Activated naive CD4-positive, alpha-beta T cell treated with anti-CD3 and anti-CD28 coated beads, Interleukin-2, amount 10 ng/mL, durations not matched to agents 7 days and 5 days (primary cell): Measurements from ENCODE around the gene FGF12.
"Not testable (repeated sequence)": the region's sequence is repeated elsewhere in the genome, so short reads cannot be mapped to it uniquely, and the experiment has no call there.

Experiments
- CTCF ChIA-PET: fragments of 350-600 bp; sonication (Branson Sonifier 250); formaldehyde crosslinking; loops from one replicate; lab custom pipeline; 2021; ENCODE audit warnings: antibody characterized with exemption; lab: Charles Lee
- DNase-seq: peaks from one replicate; pipeline ENCODE4 v3.0.0-alpha.2; 2020
- H3K27ac Mint-ChIP-seq: one replicate; pipeline ENCODE4 v1.8.0; 2021; ENCODE audit warnings: mild to moderate bottlenecking, moderate library complexity, mixed read lengths
- H3K27me3 Mint-ChIP-seq: one replicate; pipeline ENCODE4 v1.8.0; 2021; ENCODE audit warnings: mild to moderate bottlenecking, mixed read lengths
- H3K36me3 Mint-ChIP-seq: one replicate; pipeline ENCODE4 v1.8.0; 2021; ENCODE audit warnings: mixed read lengths
- H3K4me1 Mint-ChIP-seq: one replicate; pipeline ENCODE4 v1.8.0; 2021; ENCODE audit warnings: mixed read lengths
- H3K4me3 Mint-ChIP-seq: one replicate; pipeline ENCODE4 v1.8.0; 2021; ENCODE audit warnings: mild to moderate bottlenecking, moderate library complexity, mixed read lengths
- H3K9me3 Mint-ChIP-seq: one replicate; pipeline ENCODE4 v1.8.0; 2021; ENCODE audit warnings: mixed read lengths

The FGF12 gene

GRCh38 chr3:192597506-192597905, 129.8 kb downstream of the FGF12 start:
- H3K27ac Mint-ChIP-seq: no peak overlapping the region
- H3K9me3 Mint-ChIP-seq: peaks cover 2% of the 10 kb centered on the region
- DNase-seq: no peak
- CTCF ChIA-PET: no interaction called here
- H3K4me3 Mint-ChIP-seq: no peak overlapping the region
- no peaks in the 10 kb centered on the region for H3K27me3 Mint-ChIP-seq
- no peaks in the 10 kb centered on the region for H3K36me3 Mint-ChIP-seq
- no peaks in the 10 kb centered on the region for H3K4me1 Mint-ChIP-seq

DNA sequence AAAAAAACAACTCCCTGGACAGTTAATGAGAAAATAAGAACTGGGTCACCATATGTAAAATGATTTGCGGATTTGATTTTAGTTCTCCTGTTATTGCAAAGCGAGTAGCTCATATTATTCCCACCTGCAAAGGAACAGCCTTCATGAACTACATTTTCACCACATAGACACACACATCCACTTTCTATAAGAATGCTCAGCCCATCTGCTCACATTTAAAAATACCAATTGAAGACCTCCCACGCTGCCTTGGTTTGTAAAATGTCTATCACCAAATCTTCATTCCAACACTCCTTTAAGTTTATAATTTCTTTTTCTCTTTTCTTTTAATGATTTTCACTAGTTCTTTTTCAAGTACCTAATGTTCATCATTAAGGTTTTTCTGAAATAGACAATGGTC, 148.6 kb downstream of the FGF12 start:
- H3K27me3 Mint-ChIP-seq: no peaks in the 10 kb centered on the region
- H3K4me1 Mint-ChIP-seq: no peaks in the 10 kb centered on the region
- peaks cover 3% of the 10 kb centered on the region for H3K9me3 Mint-ChIP-seq
- CTCF ChIA-PET: no interaction called here
- H3K4me3 Mint-ChIP-seq: no peak overlapping the region
- DNase-seq: no peak
- H3K27ac Mint-ChIP-seq: no peak overlapping the region
- no peaks in the 10 kb centered on the region for H3K36me3 Mint-ChIP-seq

DNA sequence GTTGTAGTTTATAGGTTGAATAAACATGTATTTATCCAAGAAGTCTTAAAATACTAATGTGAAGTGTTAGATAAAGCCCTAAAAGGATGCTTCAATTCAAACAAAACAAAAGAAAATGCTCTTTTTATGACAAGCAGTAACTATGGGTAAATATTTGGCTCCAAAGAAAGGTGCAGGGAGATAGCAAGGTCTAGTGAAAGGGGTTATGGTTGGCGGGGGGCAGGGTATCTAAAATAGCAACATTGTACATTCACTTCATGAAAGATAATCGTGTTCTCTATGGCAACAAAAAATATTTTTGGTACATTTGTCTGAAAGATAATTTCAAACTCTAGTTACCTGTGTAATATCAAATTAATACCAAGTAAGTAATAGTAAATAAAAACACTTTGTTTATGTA, 149.5 kb downstream of the FGF12 start:
- DNase-seq: no peak
- Mint-ChIP-seq H3K9me3 (peaks cover 3% of the 10 kb centered on the region), H3K36me3 (no peaks in the 10 kb centered on the region), H3K27ac (no peak overlapping the region), H3K27me3 (no peaks in the 10 kb centered on the region), H3K4me3 (no peak overlapping the region), H3K4me1 (no peaks in the 10 kb centered on the region)
- CTCF ChIA-PET: no interaction called here

DNA sequence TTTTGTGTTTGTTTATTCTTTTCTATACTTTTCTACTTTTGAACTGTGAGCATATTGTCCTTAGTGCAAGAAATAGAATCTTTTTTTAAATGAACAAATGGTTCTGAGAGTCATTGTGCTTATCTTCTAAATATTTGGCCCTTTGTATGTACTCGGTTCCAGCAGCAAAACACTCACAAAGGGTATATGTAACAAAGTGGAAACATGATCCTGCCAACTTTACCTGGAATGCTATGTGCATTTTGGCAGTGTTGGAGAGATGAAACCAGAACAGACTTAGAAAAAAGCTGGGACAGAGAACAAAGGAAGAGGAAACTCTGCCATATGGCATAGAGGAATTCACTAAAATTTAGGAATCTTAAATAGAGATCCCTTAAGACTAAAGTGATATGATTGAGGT, 150.1 kb downstream of the FGF12 start:
- no peak overlapping the region for H3K27ac Mint-ChIP-seq
- no peaks in the 10 kb centered on the region for H3K27me3 Mint-ChIP-seq
- H3K4me1 Mint-ChIP-seq: no peaks in the 10 kb centered on the region
- DNase-seq: no peak
- CTCF ChIA-PET: no interaction called here
- H3K9me3 Mint-ChIP-seq: peaks cover 3% of the 10 kb centered on the region
- H3K4me3 Mint-ChIP-seq: no peak overlapping the region
- H3K36me3 Mint-ChIP-seq: no peaks in the 10 kb centered on the region

GRCh38 chr3:192576704-192577103, 150.6 kb downstream of the FGF12 start:
- H3K4me1 Mint-ChIP-seq, H3K27me3 Mint-ChIP-seq, H3K36me3 Mint-ChIP-seq, H3K9me3 Mint-ChIP-seq, CTCF ChIA-PET, H3K27ac Mint-ChIP-seq, DNase-seq, H3K4me3 Mint-ChIP-seq: not testable (repeated sequence)

- DNase-seq: no peak
- Mint-ChIP-seq H3K27ac (no peak overlapping the region), H3K36me3 (no peaks in the 10 kb centered on the region), H3K27me3 (peaks cover 8% of the 10 kb centered on the region), H3K9me3 (peaks cover 3% of the 10 kb centered on the region), H3K4me1 (peaks cover 2% of the 10 kb centered on the region), H3K4me3 (no peak overlapping the region)
- CTCF ChIA-PET: no interaction called here
Observed at GRCh38 chr3:192575879-192576506, 151.3 kb downstream of the FGF12 start.

GRCh38 chr3:192573240-192573639, 154.1 kb downstream of the FGF12 start:
- Mint-ChIP-seq H3K4me3 (no peak overlapping the region), H3K27ac (no peak overlapping the region), H3K27me3 (peaks cover 10% of the 10 kb centered on the region), H3K36me3 (no peaks in the 10 kb centered on the region), H3K9me3 (peaks cover 3% of the 10 kb centered on the region), H3K4me1 (peaks cover 2% of the 10 kb centered on the region)
- CTCF ChIA-PET: no interaction called here
- DNase-seq: no peak

- Mint-ChIP-seq H3K4me3 (no peak overlapping the region), H3K27ac (no peak overlapping the region), H3K27me3 (peaks cover 16% of the 10 kb centered on the region), H3K9me3 (no peaks in the 10 kb centered on the region), H3K36me3 (no peaks in the 10 kb centered on the region), H3K4me1 (peaks cover 2% of the 10 kb centered on the region)
- no peak for DNase-seq
- CTCF ChIA-PET: interaction anchor here (1.1 kb wide), 1 partner anchor 232 kb away, joined by 3 read pairs; no protein-coding TSS in a partner anchor
Observed at GRCh38 chr3:192570821-192571791, 156.2 kb downstream of the FGF12 start.

DNA sequence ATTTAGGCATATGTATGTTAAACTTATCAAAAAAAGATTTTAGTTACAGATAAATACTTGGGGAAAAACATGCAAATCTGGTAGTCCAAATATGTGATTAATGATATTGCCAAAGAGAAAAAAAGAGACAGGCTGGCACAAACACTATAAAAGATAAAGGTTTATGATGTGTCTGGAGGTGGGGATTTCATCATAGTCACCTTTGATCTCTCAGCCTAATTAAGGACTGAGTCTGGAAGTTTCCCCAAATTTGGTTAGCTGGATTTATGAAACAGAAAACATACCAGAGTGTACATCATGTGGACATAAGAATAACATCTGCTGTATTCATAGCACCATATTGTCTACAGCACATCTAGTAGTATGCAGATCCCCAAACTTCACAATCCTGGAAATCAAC, 157.0 kb downstream of the FGF12 start:
- H3K36me3 Mint-ChIP-seq: no peaks in the 10 kb centered on the region
- H3K4me3 Mint-ChIP-seq: no peak overlapping the region
- no peak overlapping the region for H3K27ac Mint-ChIP-seq
- H3K27me3 Mint-ChIP-seq: peaks cover 19% of the 10 kb centered on the region
- H3K9me3 Mint-ChIP-seq: no peaks in the 10 kb centered on the region
- CTCF ChIA-PET: no interaction called here
- no peak for DNase-seq
- H3K4me1 Mint-ChIP-seq: peaks cover 2% of the 10 kb centered on the region

- H3K4me3 Mint-ChIP-seq: no peak overlapping the region
- DNase-seq: peak; percentile 76
- H3K36me3 Mint-ChIP-seq: no peaks in the 10 kb centered on the region
- H3K27ac Mint-ChIP-seq: no peak overlapping the region
- peaks cover 19% of the 10 kb centered on the region for H3K27me3 Mint-ChIP-seq
- H3K9me3 Mint-ChIP-seq: no peaks in the 10 kb centered on the region
- CTCF ChIA-PET: interaction anchor here (0.7 to 1.8 kb wide), 2 partner anchors 236 to 248 kb away, joined by 3 to 6 read pairs; no protein-coding TSS in a partner anchor
- H3K4me1 Mint-ChIP-seq: peaks cover 2% of the 10 kb centered on the region
Observed at GRCh38 chr3:192566706-192567290, 160.5 kb downstream of the FGF12 start.

DNA sequence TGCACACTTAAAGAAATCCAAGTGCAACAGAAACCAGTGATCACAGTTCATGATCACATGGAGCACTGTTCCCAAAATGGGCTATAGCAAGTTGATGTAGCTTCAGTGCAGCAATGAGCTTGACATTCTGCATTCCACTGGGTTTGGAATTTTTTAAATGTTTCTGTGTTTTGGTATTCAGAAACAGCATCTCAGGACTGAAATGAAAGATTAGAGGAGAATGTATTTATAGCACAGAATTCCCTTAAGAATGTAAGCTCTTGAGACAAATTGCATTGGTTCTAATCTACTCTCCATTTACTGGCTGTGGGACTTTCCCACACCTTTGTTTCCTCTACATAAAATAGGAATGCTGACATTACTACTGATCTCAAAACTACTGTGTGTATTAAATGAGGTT, 162.7 kb downstream of the FGF12 start:
- Mint-ChIP-seq H3K36me3 (no peaks in the 10 kb centered on the region), H3K27me3 (peaks cover 9% of the 10 kb centered on the region), H3K4me1 (no peaks in the 10 kb centered on the region), H3K4me3 (no peak overlapping the region), H3K27ac (no peak overlapping the region), H3K9me3 (no peaks in the 10 kb centered on the region)
- CTCF ChIA-PET: interaction anchor here (1.5 kb wide), 1 partner anchor 1008 kb away, joined by 5 read pairs; no protein-coding TSS in a partner anchor
- DNase-seq: no peak

DNA sequence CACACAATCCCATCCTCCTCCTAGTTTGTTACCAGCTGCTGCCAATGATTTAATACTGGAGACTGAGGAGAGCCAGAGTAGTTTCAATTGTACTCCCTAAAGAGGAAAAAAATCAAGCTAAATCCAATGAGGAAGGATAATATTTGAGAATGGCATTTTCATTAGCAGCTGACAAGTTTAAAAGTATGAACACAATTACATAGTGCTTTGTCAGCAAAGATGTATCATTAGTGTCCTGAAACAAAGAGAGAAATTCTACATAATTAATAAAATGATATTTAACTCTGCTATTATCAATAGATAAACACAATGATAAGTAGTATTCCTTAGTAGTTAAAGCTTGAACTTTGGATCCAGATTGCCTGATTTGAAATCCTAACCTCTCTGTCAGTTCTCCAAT, 163.9 kb downstream of the FGF12 start:
- CTCF ChIA-PET: interaction anchor here (1.0 kb wide), 1 partner anchor 183 kb away, joined by 3 read pairs; no protein-coding TSS in a partner anchor
- H3K27ac Mint-ChIP-seq: no peak overlapping the region
- no peaks in the 10 kb centered on the region for H3K9me3 Mint-ChIP-seq
- no peaks in the 10 kb centered on the region for H3K4me1 Mint-ChIP-seq
- H3K36me3 Mint-ChIP-seq: no peaks in the 10 kb centered on the region
- no peak overlapping the region for H3K4me3 Mint-ChIP-seq
- peaks cover 9% of the 10 kb centered on the region for H3K27me3 Mint-ChIP-seq
- no peak for DNase-seq

- DNase-seq: no peak
- Mint-ChIP-seq H3K9me3 (no peaks in the 10 kb centered on the region), H3K27ac (no peak overlapping the region), H3K27me3 (no peaks in the 10 kb centered on the region), H3K36me3 (no peaks in the 10 kb centered on the region), H3K4me1 (no peaks in the 10 kb centered on the region), H3K4me3 (no peak overlapping the region)
- CTCF ChIA-PET: no interaction called here
Observed at GRCh38 chr3:192553707-192554106, 173.6 kb downstream of the FGF12 start.

DNA sequence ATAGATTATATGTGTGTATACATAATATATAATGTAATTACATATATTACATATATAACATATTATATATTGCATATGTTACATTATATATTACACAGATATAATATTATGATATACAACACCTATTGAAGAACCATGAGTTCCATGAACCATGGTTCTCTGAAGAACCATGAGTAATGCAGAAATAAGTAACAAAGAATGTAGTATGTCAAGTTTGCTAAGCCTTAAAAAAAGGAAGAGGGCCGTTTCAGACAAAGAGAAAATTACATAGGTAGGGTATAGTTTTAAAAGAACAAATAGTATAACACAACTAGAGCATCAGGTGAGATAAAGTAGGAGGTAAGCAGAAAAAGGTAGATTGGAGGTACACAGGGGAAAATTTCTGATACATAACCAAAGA, 177.0 kb downstream of the FGF12 start:
- H3K27ac Mint-ChIP-seq: no peak overlapping the region
- H3K9me3 Mint-ChIP-seq: no peaks in the 10 kb centered on the region
- CTCF ChIA-PET: no interaction called here
- no peak overlapping the region for H3K4me3 Mint-ChIP-seq
- no peaks in the 10 kb centered on the region for H3K36me3 Mint-ChIP-seq
- no peaks in the 10 kb centered on the region for H3K4me1 Mint-ChIP-seq
- no peak for DNase-seq
- no peaks in the 10 kb centered on the region for H3K27me3 Mint-ChIP-seq
